SU-DHL-6 (cell line): ENCODE measurements around the gene ZSCAN12.

Experiments
- H2AFZ ChIP-seq: fragments of 200-600 bp; sonication (generic); 2 replicates; pipeline ENCODE4 v1.6.1; 2014; ENCODE audit warnings: low read depth, mild to moderate bottlenecking, moderate library complexity, mixed read lengths, antibody characterized with exemption, low read length; ENCODE audit not compliant: severe bottlenecking
- H3F3A ChIP-seq: fragments of 200-600 bp; shearing (Covaris generic); 2 replicates; pipeline ENCODE4 v1.6.0; 2016; ENCODE audit warnings: antibody characterized with exemption, mild to moderate bottlenecking; ENCODE audit not compliant: insufficient read depth
- H3K27ac ChIP-seq: fragments of 200-600 bp; sonication (generic); 2 replicates; pipeline ENCODE4 v1.5.1; 2016; ENCODE audit warnings: low read depth, mild to moderate bottlenecking, low read length, moderate library complexity, mixed read lengths
- H3K27me3 ChIP-seq: fragments of 200-600 bp; sonication (generic), shearing (Covaris generic); 2 replicates; pipeline ENCODE4 v1.6.0; 2014; ENCODE audit warnings: mild to moderate bottlenecking, low read length
- H3K36me3 ChIP-seq: fragments of 200-600 bp; sonication (generic); 2 replicates; pipeline ENCODE4 v1.6.1; 2014; ENCODE audit warnings: mild to moderate bottlenecking, low read length, mixed read lengths
- H3K4me2 ChIP-seq: fragments of 300-600, 200-600 bp; shearing (Covaris generic), sonication (generic); 2 replicates; pipeline ENCODE4 v1.6.0; 2014; ENCODE audit warnings: low read length, low read depth, mild to moderate bottlenecking; ENCODE audit not compliant: poor library complexity, severe bottlenecking
- H3K4me3 ChIP-seq: fragments of 200-600 bp; sonication (generic); 2 replicates; pipeline ENCODE4 v1.5.1; 2014; ENCODE audit warnings: antibody characterized with exemption, low read length, mild to moderate bottlenecking, mixed read lengths; ENCODE audit not compliant: insufficient read depth, poor library complexity, severe bottlenecking
- H3K79me2 ChIP-seq: fragments of 200-600 bp; sonication (generic); 2 replicates; pipeline ENCODE4 v1.6.1; 2014; ENCODE audit warnings: mild to moderate bottlenecking, low read length, moderate library complexity; ENCODE audit not compliant: insufficient read depth
- H3K9ac ChIP-seq: fragments of 200-600 bp; sonication (generic); 2 replicates; pipeline ENCODE4 v1.7.0; 2014; ENCODE audit warnings: mild to moderate bottlenecking, low read length
- H3K9me2 ChIP-seq: fragments of 200-600 bp; sonication (generic); replicated peaks from 2 replicates; pipeline ENCODE4 v1.6.1; 2014; ENCODE audit warnings: low read length; ENCODE audit not compliant: insufficient read depth
- H3K9me3 ChIP-seq: fragments of 200-600 bp; sonication (generic); 2 replicates; pipeline ENCODE4 v1.6.1; 2014; ENCODE audit warnings: low read length, mixed read lengths; ENCODE audit not compliant: insufficient read depth
- H4K20me1 ChIP-seq: fragments of 200-600 bp; sonication (generic); 2 replicates; pipeline ENCODE4 v1.6.1; 2014; ENCODE audit warnings: low read depth, mild to moderate bottlenecking, antibody characterized with exemption, low read length, moderate library complexity, mixed read lengths
- CTCF ChIP-seq: fragments of 200-600 bp; sonication (generic); IDR thresholded peaks from one replicate; pipeline ENCODE4 v1.5.1; 2017; ENCODE audit warnings: antibody characterized with exemption, mild to moderate bottlenecking, low read length, moderate library complexity; ENCODE audit not compliant: insufficient read depth, poor library complexity, severe bottlenecking
- EZH2phosphoT487 ChIP-seq: fragments of 200-600 bp; sonication (generic), shearing (Covaris generic); conservative IDR thresholded peaks from 2 replicates; pipeline ENCODE4 v1.6.1; 2018; ENCODE audit warnings: mild to moderate bottlenecking, antibody characterized with exemption, low read length, moderate library complexity, mixed read lengths

Gene ZSCAN12

GRCh38 chr6:28355743-28356665 is 43.5 kb downstream of the ZSCAN12 start:
- peak overlapping the region; percentile 69 for H2AFZ ChIP-seq
- peaks cover 18% of the 10 kb centered on the region; the same call in 1 of the 2 replicates for H3K79me2 ChIP-seq

DNA sequence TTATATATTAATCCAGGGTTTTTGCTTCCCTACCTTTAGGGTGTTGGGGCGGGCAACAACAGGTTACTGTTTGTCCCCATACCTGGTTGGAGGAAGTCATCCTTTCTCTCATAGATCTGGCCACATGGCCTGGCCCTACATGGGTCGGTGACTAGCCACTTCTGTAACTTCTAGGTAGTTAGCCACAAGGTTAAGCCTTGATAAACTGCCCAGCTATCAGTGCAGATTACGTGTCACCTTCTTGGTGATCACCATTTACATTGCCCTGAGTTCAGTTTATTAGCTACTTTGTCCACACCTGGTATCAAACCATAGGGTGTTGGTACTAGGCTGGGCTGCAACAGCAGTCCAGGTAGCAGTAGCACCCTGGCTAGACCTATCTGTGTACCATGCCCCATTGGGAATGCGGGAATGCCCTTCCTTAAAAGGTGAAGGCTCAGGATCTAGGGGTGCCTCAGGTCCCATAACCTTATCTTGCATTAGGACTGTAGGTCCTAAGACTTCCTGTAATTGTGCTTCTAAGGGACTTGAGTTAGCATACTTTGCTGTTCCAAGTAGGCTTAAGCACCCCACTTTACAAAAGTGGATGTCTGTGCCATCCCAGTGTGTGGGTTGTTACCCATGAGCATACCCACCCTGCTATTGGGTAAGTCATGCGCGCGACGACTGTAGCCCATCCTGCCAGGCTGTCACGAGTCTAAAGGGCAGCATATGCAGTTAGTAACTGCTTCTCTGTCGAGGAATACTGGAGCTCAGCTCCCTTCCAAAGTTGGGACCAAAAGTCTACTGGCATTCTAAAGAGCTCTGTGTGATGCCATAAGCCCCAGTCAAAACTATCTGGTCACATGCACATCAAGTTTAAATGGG is 44.6 kb downstream of the ZSCAN12 start:
- Histone ChIP-seq H3K9me3 (peaks cover 13% of the 10 kb centered on the region; the same call in 1 of the 2 replicates), H3K9me2 (no peaks in the 10 kb centered on the region), H3F3A (peaks cover 5% of the 10 kb centered on the region; the same call in 1 of the 2 replicates), H3K36me3 (peaks cover 5% of the 10 kb centered on the region; the same call in 1 of the 2 replicates), H2AFZ (no peak overlapping the region), H4K20me1 (no peaks in the 10 kb centered on the region), H3K4me2 (no peak overlapping the region), H3K79me2 (peaks cover 27% of the 10 kb centered on the region; the same call in 1 of the 2 replicates), H3K9ac (no peak overlapping the region), H3K4me3 (no peak overlapping the region), H3K27ac (no peak overlapping the region), H3K27me3 (no peaks in the 10 kb centered on the region)
- TF ChIP-seq EZH2phosphoT487 (no peak), CTCF (no peak)

More at GRCh38 chr6:28355743-28356665, 43.5 kb downstream of the ZSCAN12 start:
- peaks cover 13% of the 10 kb centered on the region; the same call in 1 of the 2 replicates for H3K9me3 ChIP-seq
- H3K9ac ChIP-seq: peak overlapping the region; percentile 46
- H3K4me3 ChIP-seq: peak overlapping the region; percentile 46
- no peaks in the 10 kb centered on the region for H3K27me3 ChIP-seq
- no peaks in the 10 kb centered on the region for H4K20me1 ChIP-seq
- no peaks in the 10 kb centered on the region for H3K9me2 ChIP-seq
- H3K36me3 ChIP-seq: peaks cover 5% of the 10 kb centered on the region; the same call in 1 of the 2 replicates
- no peak overlapping the region for H3K27ac ChIP-seq
- no peak for TF ChIP-seq EZH2phosphoT487
- TF ChIP-seq CTCF: peak; percentile 83
- peaks cover 2% of the 10 kb centered on the region; the same call in 1 of the 2 replicates for H3F3A ChIP-seq
- peak overlapping the region; percentile 66 for H3K4me2 ChIP-seq

DNA sequence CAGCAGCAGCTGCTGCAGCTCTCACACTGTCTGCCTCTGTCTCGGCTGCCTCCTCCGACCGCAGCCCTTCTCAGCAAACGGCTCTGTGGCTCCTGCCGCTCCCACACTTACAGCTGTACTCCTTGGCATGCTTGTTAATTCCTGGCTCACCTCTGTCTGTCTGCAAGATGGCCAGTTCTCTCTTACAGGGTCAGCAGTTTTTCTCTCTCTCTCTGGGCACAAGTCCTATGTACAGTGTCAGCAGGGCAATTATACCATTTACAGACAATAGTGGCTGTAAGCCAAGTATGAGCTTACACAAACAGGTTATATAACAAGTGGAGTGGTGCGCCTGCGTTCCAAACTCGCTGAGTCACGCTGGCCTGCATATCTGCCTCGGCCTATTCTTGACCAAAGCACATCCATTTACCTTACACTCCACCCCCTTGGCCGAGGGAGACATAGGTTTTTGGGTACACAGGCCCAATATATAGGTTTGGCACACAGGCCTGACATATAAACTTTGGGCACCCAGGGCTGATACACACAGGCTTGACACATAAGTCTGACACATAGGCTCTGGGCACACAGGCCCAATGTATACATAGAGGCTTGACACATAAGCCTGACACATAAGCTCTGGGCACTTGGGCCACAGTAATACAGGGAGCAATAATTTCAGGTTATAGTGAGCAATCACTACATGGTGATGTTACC is 45.4 kb downstream of the ZSCAN12 start:
- Histone ChIP-seq H4K20me1 (no peaks in the 10 kb centered on the region), H3K27ac (no peak overlapping the region), H3K36me3 (peaks cover 5% of the 10 kb centered on the region; the same call in 1 of the 2 replicates), H3K79me2 (peaks cover 27% of the 10 kb centered on the region; the same call in 1 of the 2 replicates), H3K4me3 (no peak overlapping the region), H3K9me2 (no peaks in the 10 kb centered on the region), H2AFZ (no peak overlapping the region), H3K27me3 (no peaks in the 10 kb centered on the region), H3F3A (peaks cover 5% of the 10 kb centered on the region; the same call in 1 of the 2 replicates), H3K4me2 (no peak overlapping the region), H3K9me3 (peaks cover 13% of the 10 kb centered on the region; the same call in 1 of the 2 replicates), H3K9ac (no peak overlapping the region)
- TF ChIP-seq EZH2phosphoT487 (no peak), CTCF (no peak)
